Choroid plexus epithelial cell (primary cell): Measurements from ENCODE around the gene IKZF4.
"Not testable (repeated sequence)": the region's sequence is repeated elsewhere in the genome, so short reads cannot be mapped to it uniquely, and the experiment has no call there.

ENCODE experiments used
- DNase-seq: peaks from one replicate; pipeline ENCODE4 v3.0.0-alpha.2; 2010; ENCODE audit warnings: low read depth
- H3K4me3 ChIP-seq: 2 replicates; pipeline ENCODE4 v1.5.1; 2011; ENCODE audit warnings: low read depth, mild to moderate bottlenecking, control low read depth, low read length, moderate library complexity
- TF ChIP-seq, protein P1 (sequence below): conservative IDR thresholded peaks from 2 replicates; pipeline ENCODE4 v1.5.1; 2011; ENCODE audit warnings: low read depth, mild to moderate bottlenecking, control low read depth, inconsistent platforms, low read length, moderate library complexity

Gene IKZF4

DNA sequence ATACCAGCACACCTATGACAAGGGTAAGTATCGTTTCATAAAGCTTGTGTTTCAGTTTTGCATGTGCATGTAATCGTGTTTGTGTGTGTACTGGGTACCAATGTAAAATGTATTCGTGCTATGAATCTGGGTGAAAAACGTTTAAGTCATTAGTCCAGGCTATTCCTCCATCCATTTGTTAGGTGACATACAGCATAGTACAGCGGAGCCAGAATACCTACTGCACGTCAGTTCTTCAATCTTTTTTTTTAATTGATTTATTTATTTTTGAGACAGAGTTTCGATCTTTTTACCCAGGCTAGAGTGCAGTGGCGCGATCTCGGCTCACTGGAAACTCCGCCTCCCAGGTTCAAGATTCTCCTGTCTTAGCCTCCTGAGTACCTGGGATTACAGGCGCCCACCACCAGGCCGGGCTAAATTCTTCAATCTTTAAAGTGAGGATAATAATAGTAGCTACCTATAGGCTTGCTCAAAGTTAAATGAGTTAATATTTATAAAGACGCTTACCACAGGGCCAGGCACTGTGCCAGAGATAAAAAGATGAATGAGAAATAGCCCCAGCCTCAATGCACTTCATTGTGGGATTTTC lies 20.2 kb downstream of the IKZF4 start:
- peak overlapping the region; percentile 98 for H3K4me3 ChIP-seq
- TF ChIP-seq, protein P1, sequence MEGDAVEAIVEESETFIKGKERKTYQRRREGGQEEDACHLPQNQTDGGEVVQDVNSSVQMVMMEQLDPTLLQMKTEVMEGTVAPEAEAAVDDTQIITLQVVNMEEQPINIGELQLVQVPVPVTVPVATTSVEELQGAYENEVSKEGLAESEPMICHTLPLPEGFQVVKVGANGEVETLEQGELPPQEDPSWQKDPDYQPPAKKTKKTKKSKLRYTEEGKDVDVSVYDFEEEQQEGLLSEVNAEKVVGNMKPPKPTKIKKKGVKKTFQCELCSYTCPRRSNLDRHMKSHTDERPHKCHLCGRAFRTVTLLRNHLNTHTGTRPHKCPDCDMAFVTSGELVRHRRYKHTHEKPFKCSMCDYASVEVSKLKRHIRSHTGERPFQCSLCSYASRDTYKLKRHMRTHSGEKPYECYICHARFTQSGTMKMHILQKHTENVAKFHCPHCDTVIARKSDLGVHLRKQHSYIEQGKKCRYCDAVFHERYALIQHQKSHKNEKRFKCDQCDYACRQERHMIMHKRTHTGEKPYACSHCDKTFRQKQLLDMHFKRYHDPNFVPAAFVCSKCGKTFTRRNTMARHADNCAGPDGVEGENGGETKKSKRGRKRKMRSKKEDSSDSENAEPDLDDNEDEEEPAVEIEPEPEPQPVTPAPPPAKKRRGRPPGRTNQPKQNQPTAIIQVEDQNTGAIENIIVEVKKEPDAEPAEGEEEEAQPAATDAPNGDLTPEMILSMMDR, result no peak
- DNase-seq, result no peak

DNA sequence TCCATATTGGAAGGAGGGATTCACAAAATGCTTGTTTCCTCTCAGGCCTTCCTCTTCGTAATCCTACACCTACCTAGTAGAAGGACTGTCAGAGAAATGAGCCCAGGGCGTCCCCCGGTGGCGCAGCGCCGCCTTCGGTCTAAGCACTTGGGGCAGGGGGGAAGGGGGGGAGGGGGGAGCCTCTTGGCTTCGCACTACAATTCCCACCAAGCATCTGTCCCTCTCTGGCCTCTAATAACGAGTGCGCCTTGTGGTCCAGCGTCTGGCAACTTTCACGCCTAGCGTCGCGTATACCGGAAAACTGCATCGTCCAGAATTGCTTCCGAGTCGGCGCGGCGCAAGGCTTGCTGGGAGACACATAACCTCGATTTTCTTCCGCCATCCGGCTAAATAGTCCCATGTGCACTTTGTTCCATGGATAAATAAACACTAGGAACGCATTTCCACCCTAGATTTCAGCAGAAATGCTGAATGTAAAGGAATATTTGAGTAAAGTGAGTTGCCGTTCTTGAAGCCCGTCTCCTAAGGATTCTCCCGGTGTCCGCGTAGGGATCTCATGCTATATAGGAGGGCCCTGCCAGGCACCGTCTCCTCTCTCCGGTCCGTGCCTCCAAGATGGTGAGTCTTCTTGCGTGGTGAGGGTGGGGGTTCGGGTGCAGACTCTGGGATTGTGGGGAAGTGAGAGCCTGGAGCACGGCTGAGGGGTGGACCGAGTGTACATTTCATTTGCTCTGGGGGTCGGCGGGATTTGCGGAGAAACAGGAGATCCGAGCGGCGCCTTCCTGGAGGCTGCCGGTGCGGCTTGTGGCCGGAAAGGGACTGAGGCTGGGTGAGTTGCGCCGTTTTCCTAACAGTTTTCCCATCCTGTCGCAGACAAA lies 20.9 kb downstream of the IKZF4 start, which contains the start of gene RPS26:
TSS of gene RPS26 (plus strand) at position 367 of the 878 bp plus-strand sequence. CDS start at position 616, 249 bp downstream.
- DNase-seq, result peak; percentile 100
- H3K4me3 ChIP-seq, result peak within 1 kb of the TSS; percentile 98
- TF ChIP-seq, protein P1, result peak; percentile 54

DNA sequence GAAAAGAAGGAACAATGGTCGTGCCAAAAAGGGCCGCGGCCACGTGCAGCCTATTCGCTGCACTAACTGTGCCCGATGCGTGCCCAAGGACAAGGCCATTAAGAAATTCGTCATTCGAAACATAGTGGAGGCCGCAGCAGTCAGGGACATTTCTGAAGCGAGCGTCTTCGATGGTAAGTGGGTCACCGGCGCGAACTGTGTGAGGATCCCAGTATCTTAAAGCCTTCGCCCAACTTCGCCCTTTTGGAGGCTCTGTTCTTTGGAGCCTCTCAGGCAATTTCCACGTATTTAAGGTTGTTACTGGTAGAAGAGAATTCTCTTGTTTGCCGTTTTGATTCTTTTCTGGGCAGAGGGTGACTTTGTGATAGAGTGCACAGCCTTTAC lies 21.6 kb downstream of the IKZF4 start:
- DNase-seq, result peak; percentile 9
- peak overlapping the region; percentile 98 for H3K4me3 ChIP-seq

GRCh38 chr12:56042843-56043242 lies 22.0 kb downstream of the IKZF4 start:
- DNase-seq, result no peak
- peak overlapping the region; percentile 98 for H3K4me3 ChIP-seq
- TF ChIP-seq, protein P1, result no peak

DNA sequence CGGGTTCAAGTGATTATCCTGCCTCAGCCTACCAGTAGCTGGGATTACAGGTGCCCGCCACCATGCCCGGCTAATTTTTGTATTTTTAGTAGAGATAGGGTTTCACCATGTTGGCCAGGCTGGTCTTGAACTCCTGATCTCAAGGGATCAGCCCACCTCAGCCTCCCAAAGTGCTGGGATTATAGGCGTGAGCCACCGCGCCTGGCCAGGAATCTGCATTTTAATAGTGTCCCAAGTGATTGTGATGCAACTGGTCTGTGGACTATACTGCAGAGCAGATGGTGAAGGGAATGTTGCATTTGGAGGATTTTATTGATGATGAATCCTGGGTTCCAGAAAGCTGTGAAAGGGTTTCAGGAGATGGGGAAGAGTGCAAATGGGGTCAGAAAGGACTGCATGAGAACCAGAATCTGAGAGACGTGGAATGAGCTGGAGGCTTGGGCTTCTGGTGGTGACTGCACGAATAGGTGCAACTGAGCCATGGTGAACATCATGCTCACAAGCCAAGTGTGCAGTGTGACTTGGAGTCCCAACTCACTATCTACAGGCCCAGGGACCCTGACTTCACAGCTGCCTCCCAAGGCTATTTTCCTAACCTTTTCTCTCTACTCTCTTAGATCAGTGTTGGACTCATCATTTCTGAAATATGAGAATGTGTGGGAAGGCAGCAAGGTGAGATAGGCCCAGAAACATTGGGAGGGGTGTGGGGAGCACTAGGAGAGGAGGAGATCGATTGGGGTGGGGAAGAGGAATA lies 25.4 kb downstream of the IKZF4 start:
- DNase-seq, result no peak

DNA sequence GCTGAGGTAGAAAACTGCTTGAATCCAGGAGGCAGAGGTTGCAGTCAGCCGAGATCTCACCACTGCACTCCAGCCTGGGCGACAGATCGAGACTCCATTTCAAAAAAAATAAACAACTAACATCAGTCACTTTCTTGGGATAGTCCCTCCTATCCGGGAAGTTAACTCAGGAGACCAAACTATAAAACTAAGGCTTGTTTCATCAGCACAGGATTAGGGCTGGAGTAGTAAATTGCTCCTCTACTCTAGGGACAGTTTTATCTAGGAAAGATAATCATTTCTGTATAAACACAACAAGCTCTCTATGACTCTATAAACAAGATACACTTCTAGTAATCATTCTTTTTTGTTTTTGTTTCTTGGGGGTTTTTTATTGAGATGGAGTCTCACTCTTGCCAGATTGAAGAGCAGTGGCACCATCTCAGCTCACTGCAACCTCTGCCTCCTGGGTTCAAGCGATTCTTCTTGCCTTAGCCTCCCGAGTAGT lies 32.6 kb downstream of the IKZF4 start:
- TF ChIP-seq, protein P1, result no peak
- no peak for DNase-seq
- no peak overlapping the region for H3K4me3 ChIP-seq

More for the DNA sequence above, 25.4 kb downstream of the IKZF4 start:
- TF ChIP-seq, protein P1, result no peak
- H3K4me3 ChIP-seq, result no peak overlapping the region

DNA sequence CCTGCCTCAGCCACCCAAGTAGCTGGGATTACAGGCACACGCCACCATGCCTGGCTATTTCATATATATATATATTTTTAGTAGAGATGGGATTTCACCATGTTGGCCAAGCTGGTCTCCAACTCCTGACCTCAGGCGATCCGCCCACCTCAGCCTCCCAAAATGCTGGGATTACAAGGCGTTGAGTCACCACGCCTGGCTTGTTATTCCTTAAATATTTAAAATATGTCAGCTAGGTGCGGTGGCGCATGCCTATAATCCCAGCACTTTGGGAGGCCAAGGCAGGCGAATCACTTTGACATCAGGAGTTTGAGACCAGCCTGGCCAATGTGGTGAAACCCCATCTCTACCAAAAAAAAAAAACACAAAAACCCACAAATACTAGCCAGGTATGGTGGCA lies 39.1 kb downstream of the IKZF4 start:
- peak; percentile 37 for DNase-seq
- H3K4me3 ChIP-seq, result not testable (repeated sequence)
